BLaER1 treated with 17β-estradiol and CSF1 and Interleukin-3, amounts not matched to agents 10 nM and 100 nM (cell line): ENCODE data around the gene LYRM7.

Experiments
- H3K27ac ChIP-seq, 11 experiments: shearing (Covaris generic); formaldehyde crosslinking; 2 replicates each; pipeline ENCODE4 v1.8.1; 2022
- H3K27me3 ChIP-seq, 11 experiments: shearing (Covaris generic); formaldehyde crosslinking; 2 replicates each; pipeline ENCODE4 v1.8.1; 2022
- H3K36me3 ChIP-seq, 11 experiments: shearing (Covaris generic); formaldehyde crosslinking; 2 replicates each; pipeline ENCODE4 v1.8.1; 2022
- H3K4me1 ChIP-seq, 10 experiments: shearing (Covaris generic); formaldehyde crosslinking; 2 replicates each; pipeline ENCODE4 v1.8.1; 2022
- H3K4me2 ChIP-seq, 11 experiments: shearing (Covaris generic); formaldehyde crosslinking; 2 replicates each; pipeline ENCODE4 v1.8.1; 2022
- H3K4me3 ChIP-seq, 10 experiments: shearing (Covaris generic); formaldehyde crosslinking; 2 replicates each; pipeline ENCODE4 v1.8.1; 2022
- H3K9ac ChIP-seq, 11 experiments: shearing (Covaris generic); formaldehyde crosslinking; 2 replicates each; pipeline ENCODE4 v1.8.1; 2022
- H3K9me3 ChIP-seq, 11 experiments: shearing (Covaris generic); formaldehyde crosslinking; replicated peaks in 1 of 11; 2 replicates each; pipeline ENCODE4 v1.8.1; 2022
- H4K20me1 ChIP-seq, 11 experiments: shearing (Covaris generic); formaldehyde crosslinking; 2 replicates each; pipeline ENCODE4 v1.8.1; 2022
- Cebpa-rat ChIP-seq, 11 experiments: shearing (Covaris generic); IDR thresholded peaks; 2 replicates each; pipeline ENCODE4 v1.8.1; 2022

The LYRM7 gene

DNA sequence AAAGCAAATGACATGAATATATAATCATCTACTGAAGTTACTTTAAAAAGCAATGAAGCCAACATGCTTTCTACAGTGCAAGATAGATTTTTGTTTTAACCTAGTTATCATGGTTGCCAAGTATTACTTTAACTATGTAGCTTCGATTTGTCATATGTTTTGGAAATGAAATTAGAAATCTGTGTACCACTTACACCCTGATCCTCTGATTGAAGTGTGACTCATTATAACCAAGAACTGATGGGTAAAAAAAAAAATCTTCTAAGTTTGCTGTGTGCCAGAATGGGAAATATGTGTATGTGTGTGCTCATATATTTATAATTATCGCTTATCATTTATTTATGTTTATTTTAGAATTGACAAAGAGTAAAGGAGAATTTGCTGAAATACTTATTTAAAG lies 84.0 kb downstream of the LYRM7 start:
- peaks cover 0 to 9% (median 0%) of the 10 kb centered on the region in 11 experiments; a peak in 5 of 22 replicates for H3K36me3 ChIP-seq
- peaks cover 42 to 90% (median 70%) of the 10 kb centered on the region in 10 experiments for H3K4me1 ChIP-seq
- H3K4me3 ChIP-seq = no peak overlapping the region
- no peak overlapping the region for H3K9ac ChIP-seq
- peaks cover 0 to 4% (median 0%) of the 10 kb centered on the region in 11 experiments; a peak in 1 of 22 replicates for H3K9me3 ChIP-seq
- H3K27me3 ChIP-seq = no peaks in the 10 kb centered on the region
- peak overlapping the region in 8 of 11 experiments; percentile 85 to 95 (median 90); a peak in 9 of 22 replicates for H3K27ac ChIP-seq
- H3K4me2 ChIP-seq = peak overlapping the region in 7 of 11 experiments; percentile 77 to 93 (median 81); a peak in 12 of 22 replicates
- H4K20me1 ChIP-seq = no peaks in the 10 kb centered on the region
- no peak for TF ChIP-seq Cebpa-rat (IDR thresholded peaks at IDR 0.05)
